AG04450 (cell line): ENCODE data around the gene LATS2. TPM values are rescaled to one million over a fixed set of nuclear protein-coding genes. Genes with fewer than 3 reads are reported as not detected.

Experiments
- CTCF ChIA-PET: fragments of 300-600, 350-600 bp; formaldehyde crosslinking; extraction: SDS; loops from one replicate; lab custom pipeline; 2022; ENCODE audit warnings: antibody characterized with exemption, inconsistent platforms; lab: Charles Lee
- POLR2A ChIA-PET: fragments of 350-600 bp; formaldehyde crosslinking; extraction: SDS; loops from one replicate; lab custom pipeline; 2021; ENCODE audit warnings: antibody characterized with exemption, inconsistent platforms; lab: Yijun Ruan, JAX
- DNase-seq: peaks from one replicate; pipeline ENCODE4 v3.0.0-alpha.2; 2011; ENCODE audit warnings: low read depth, low spot score
- H3K27ac ChIP-seq: one replicate; pipeline ENCODE4 v1.5.1; 2012; ENCODE audit warnings: low read depth, low read length, control low read depth
- H3K27me3 ChIP-seq: one replicate; pipeline ENCODE4 v1.6.0; 2012; ENCODE audit warnings: low read length; ENCODE audit not compliant: control insufficient read depth, insufficient read depth
- H3K4me3 ChIP-seq: 2 replicates; pipeline ENCODE4 v1.5.1; 2011; ENCODE audit warnings: mild to moderate bottlenecking, low read depth, low read length, control low read depth
- H3K9me3 ChIP-seq: 2 replicates; pipeline ENCODE4 v1.5.1; 2012; ENCODE audit warnings: low read length; ENCODE audit not compliant: control insufficient read depth, insufficient read depth
- CTCF ChIP-seq: IDR thresholded peaks from 2 replicates; pipeline ENCODE4 v1.5.1; 2011; ENCODE audit warnings: low read depth, low read length, control low read depth, inconsistent platforms
- polyA plus RNA-seq: library from polyadenylated mRNA; depleted of rRNA; stranded (reverse); fragments of >200 nt; gene quantifications from 2 replicates; pipeline ENCODE4 v1.2.3, GENCODE V29; 2011

Gene LATS2
- polyA plus RNA-seq, 1 experiment, result 19.3 TPM

GRCh38 chr13:21034603-21035191 is 26.7 kb downstream of the LATS2 start:
- Histone ChIP-seq H3K4me3 (no peak overlapping the region), H3K9me3 (no peaks in the 10 kb centered on the region; the same call in 1 of the 2 replicates), H3K27me3 (no peaks in the 10 kb centered on the region), H3K27ac (no peak overlapping the region)
- CTCF ChIA-PET, result no interaction called here
- POLR2A ChIA-PET, result no interaction called here
- DNase-seq, result no peak
- TF ChIP-seq CTCF, result no peak

DNA sequence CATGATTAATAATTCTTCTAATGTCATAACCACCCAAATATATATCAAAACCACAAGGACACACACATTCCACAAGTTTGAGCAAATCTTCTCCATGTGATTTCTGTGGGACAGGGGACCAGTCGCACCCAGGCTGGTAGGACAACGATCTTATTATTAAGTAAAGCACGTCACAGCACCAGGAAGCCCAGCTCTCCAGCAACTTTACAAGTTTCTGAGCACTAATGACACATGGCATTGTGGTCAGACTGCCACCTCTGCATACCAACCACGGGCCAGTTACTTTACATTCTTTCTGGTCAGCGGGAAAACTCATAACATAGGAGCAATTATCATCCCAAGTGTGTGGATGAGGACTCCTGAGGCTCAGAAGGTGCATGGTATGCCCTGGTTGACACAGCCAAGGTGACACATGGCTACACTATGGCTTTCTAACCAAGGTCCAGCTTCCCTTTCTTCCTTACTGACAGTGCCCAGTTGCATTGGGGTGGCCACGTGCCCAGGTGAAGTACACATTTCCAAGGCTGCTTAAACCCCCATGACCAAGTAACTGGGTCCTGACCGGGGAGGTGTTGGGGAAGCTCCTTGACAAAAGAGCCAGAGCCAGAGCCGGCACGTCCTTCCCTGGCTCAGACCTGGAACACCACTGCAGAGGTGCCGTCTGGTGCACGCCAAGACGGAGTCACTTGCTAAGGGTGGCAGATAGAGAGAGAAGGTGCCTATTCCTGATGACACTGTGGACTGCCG is 27.4 kb downstream of the LATS2 start:
- Histone ChIP-seq H3K27me3 (no peaks in the 10 kb centered on the region), H3K4me3 (no peak overlapping the region), H3K27ac (no peak overlapping the region), H3K9me3 (no peaks in the 10 kb centered on the region; the same call in 1 of the 2 replicates)
- DNase-seq, result no peak
- TF ChIP-seq CTCF, result no peak
- POLR2A ChIA-PET, result no interaction called here
- CTCF ChIA-PET, result interaction anchor here (0.6 to 1.0 kb wide), 3 partner anchors 11 to 443 kb away, joined by 3 read pairs; no protein-coding TSS in a partner anchor

GRCh38 chr13:21033212-21033840 is 28.1 kb downstream of the LATS2 start:
- CTCF ChIA-PET, result interaction anchor here (0.6 to 1.0 kb wide), 3 partner anchors 12 to 444 kb away, joined by 3 read pairs; no protein-coding TSS in a partner anchor
- TF ChIP-seq CTCF, result no peak

GRCh38 chr13:21032656-21033055 is 28.7 kb downstream of the LATS2 start:
- no peaks in the 10 kb centered on the region for H3K27me3 ChIP-seq
- no peaks in the 10 kb centered on the region; the same call in 1 of the 2 replicates for H3K9me3 ChIP-seq
- no peak for DNase-seq
- no peak overlapping the region for H3K4me3 ChIP-seq
- no peak overlapping the region for H3K27ac ChIP-seq
- no peak for TF ChIP-seq CTCF
- ChIA-PET POLR2A (no interaction called here), CTCF (interaction anchor here (0.5 to 1.0 kb wide), 2 partner anchors 82 to 445 kb away, joined by 3 to 4 read pairs; no protein-coding TSS in a partner anchor)

More at GRCh38 chr13:21033212-21033840, 28.1 kb downstream of the LATS2 start:
- Histone ChIP-seq H3K4me3 (no peak overlapping the region), H3K27ac (peak overlapping the region; percentile 41), H3K27me3 (no peaks in the 10 kb centered on the region), H3K9me3 (no peaks in the 10 kb centered on the region; the same call in 1 of the 2 replicates)
- no peak for DNase-seq
- POLR2A ChIA-PET, result no interaction called here
